GM18502 (cell line): Measurements from ENCODE around the gene SLC46A3.
"Not testable (repeated sequence)": the region's sequence is repeated elsewhere in the genome, so short reads cannot be mapped to it uniquely, and the experiment has no call there.

Source experiments
- ATAC-seq: cut with Tn5 transposase; IDR thresholded peaks from one replicate; pipeline ENCODE4 v1.9.1; 2021; ENCODE audit warnings: mild to moderate bottlenecking; ENCODE audit not compliant: unreplicated experiment, poor library complexity

Gene SLC46A3

GRCh38 chr13:28734906-28735305 is 16.1 kb upstream of the SLC46A3 start:
- ATAC-seq, result no peak

GRCh38 chr13:28730762-28731161 is 12.0 kb upstream of the SLC46A3 start:
- no peak for ATAC-seq

- ATAC-seq, result no peak
These were observed 10.8 kb upstream of the SLC46A3 start for GRCh38 chr13:28729541-28729940.

- ATAC-seq, result no peak
These were observed 9.9 kb upstream of the SLC46A3 start for GRCh38 chr13:28728642-28729041.

- no peak for ATAC-seq
These were observed 6.4 kb upstream of the SLC46A3 start for GRCh38 chr13:28725046-28725610.

GRCh38 chr13:28723806-28724205 is 5.0 kb upstream of the SLC46A3 start:
- ATAC-seq, result no peak

- no peak for ATAC-seq
These were observed 671 bp upstream of the SLC46A3 start for GRCh38 chr13:28719227-28720055.

- no peak for ATAC-seq
These were observed 601 bp downstream of the SLC46A3 start for GRCh38 chr13:28718196-28718542.

GRCh38 chr13:28717170-28717569 is 1.6 kb downstream of the SLC46A3 start:
- no peak for ATAC-seq

GRCh38 chr13:28716511-28716910 is 2.3 kb downstream of the SLC46A3 start:
- no peak for ATAC-seq

GRCh38 chr13:28714651-28715050 is 4.1 kb downstream of the SLC46A3 start:
- no peak for ATAC-seq

GRCh38 chr13:28710161-28710560 is 8.6 kb downstream of the SLC46A3 start:
- no peak for ATAC-seq

- peak; percentile 98 for ATAC-seq
These were observed 10.9 kb downstream of the SLC46A3 start for GRCh38 chr13:28707629-28708427.

GRCh38 chr13:28705461-28706083 is 13.2 kb downstream of the SLC46A3 start:
- ATAC-seq, result no peak

GRCh38 chr13:28704919-28705318 is 13.9 kb downstream of the SLC46A3 start:
- ATAC-seq, result no peak

GRCh38 chr13:28704282-28704681 is 14.5 kb downstream of the SLC46A3 start:
- ATAC-seq, result no peak

- no peak for ATAC-seq
These were observed 19.5 kb downstream of the SLC46A3 start for GRCh38 chr13:28699246-28699645.

GRCh38 chr13:28697441-28697840 is 21.3 kb downstream of the SLC46A3 start:
- no peak for ATAC-seq

- ATAC-seq, result not testable (repeated sequence)
These were observed 24.9 kb downstream of the SLC46A3 start for GRCh38 chr13:28693605-28694491.

GRCh38 chr13:28685892-28686291 is 32.9 kb downstream of the SLC46A3 start:
- no peak for ATAC-seq
